ENCODE data around the gene SLC7A8. TPM values are rescaled to one million over a fixed set of nuclear protein-coding genes. Genes with fewer than 3 reads are reported as not detected.

Gene SLC7A8
- polyA plus RNA-seq (2012; ENCODE audit: insufficient read length, low read depth): 12.1 TPM

GRCh38 chr14:23183479-23183878, at the start of gene SLC7A8:
SLC7A8 (minus strand) TSS chr14:23183660; CDS start chr14:23182914, 746 bp downstream.
- TF ChIP-seq REST (IDR thresholded peaks at IDR 0.05; ENCODE audit: insufficient read depth in 1 of 2, low read depth in 2 of 2, low read length in 2 of 2): no peak

- TF ChIP-seq REST (IDR thresholded peaks at IDR 0.05; ENCODE audit: insufficient read depth in 1 of 2, low read depth in 2 of 2, low read length in 2 of 2) (no peak), POLR2AphosphoS5 (IDR thresholded peaks at IDR 0.05; ENCODE audit: low read depth, low read length) (no peak), FOXP2 (optimal IDR thresholded peaks at IDR 0.05; ENCODE audit: borderline replicate concordance, extremely low read depth, extremely low read length, insufficient read depth) (no peak), SIN3A (IDR thresholded peaks at IDR 0.05; ENCODE audit: borderline replicate concordance, insufficient read depth, low read length) (no peak), TAF1 (IDR thresholded peaks at IDR 0.05; ENCODE audit: borderline replicate concordance, insufficient read depth, low read length) (no peak)
Measured at GRCh38 chr14:23228812-23229211, 45.4 kb upstream of the SLC7A8 start.

GRCh38 chr14:23227566-23227965, 44.1 kb upstream of the SLC7A8 start:
- TF ChIP-seq TAF1 (IDR thresholded peaks at IDR 0.05; ENCODE audit: borderline replicate concordance, insufficient read depth, low read length) (no peak), SIN3A (IDR thresholded peaks at IDR 0.05; ENCODE audit: borderline replicate concordance, insufficient read depth, low read length) (no peak), POLR2AphosphoS5 (IDR thresholded peaks at IDR 0.05; ENCODE audit: low read depth, low read length) (no peak), REST (IDR thresholded peaks at IDR 0.05; ENCODE audit: insufficient read depth in 1 of 2, low read depth in 2 of 2, low read length in 2 of 2) (no peak), FOXP2 (optimal IDR thresholded peaks at IDR 0.05; ENCODE audit: borderline replicate concordance, extremely low read depth, extremely low read length, insufficient read depth) (no peak)

- TF ChIP-seq POLR2AphosphoS5 (IDR thresholded peaks at IDR 0.05; ENCODE audit: low read depth, low read length): no peak
Measured at GRCh38 chr14:23219075-23219474, 35.6 kb upstream of the SLC7A8 start.

- TF ChIP-seq SIN3A (IDR thresholded peaks at IDR 0.05; ENCODE audit: borderline replicate concordance, insufficient read depth, low read length) (no peak), FOXP2 (optimal IDR thresholded peaks at IDR 0.05; ENCODE audit: borderline replicate concordance, extremely low read depth, extremely low read length, insufficient read depth) (no peak), REST (IDR thresholded peaks at IDR 0.05; ENCODE audit: insufficient read depth in 1 of 2, low read depth in 2 of 2, low read length in 2 of 2) (no peak), TAF1 (IDR thresholded peaks at IDR 0.05; ENCODE audit: borderline replicate concordance, insufficient read depth, low read length) (no peak), POLR2AphosphoS5 (IDR thresholded peaks at IDR 0.05; ENCODE audit: low read depth, low read length) (no peak)
Measured at GRCh38 chr14:23217032-23218020, 33.9 kb upstream of the SLC7A8 start.

Data from PFSK-1 (cell line).